Testis (tissue), 2 donors: ENCODE data around the gene PCYT2.

Experiments used
- CTCF ChIP-seq, 3 experiments: fragments of 450-650 bp in 2 of 3; fragments of 200-600 bp in 1 of 3; sonication (generic) in 1 of 3; IDR thresholded peaks; one replicate each; pipeline ENCODE4 v1.5.1; 2016 to 2019; ENCODE audit warnings: antibody characterized with exemption in 3 of 3, mild to moderate bottlenecking in 2 of 3, moderate library complexity in 1 of 3
- POLR2A ChIP-seq: fragments of 450-650 bp; IDR thresholded peaks from one replicate; pipeline ENCODE4 v1.6.1; 2017; ENCODE audit warnings: antibody characterized with exemption, mild to moderate bottlenecking, moderate library complexity

DNA sequence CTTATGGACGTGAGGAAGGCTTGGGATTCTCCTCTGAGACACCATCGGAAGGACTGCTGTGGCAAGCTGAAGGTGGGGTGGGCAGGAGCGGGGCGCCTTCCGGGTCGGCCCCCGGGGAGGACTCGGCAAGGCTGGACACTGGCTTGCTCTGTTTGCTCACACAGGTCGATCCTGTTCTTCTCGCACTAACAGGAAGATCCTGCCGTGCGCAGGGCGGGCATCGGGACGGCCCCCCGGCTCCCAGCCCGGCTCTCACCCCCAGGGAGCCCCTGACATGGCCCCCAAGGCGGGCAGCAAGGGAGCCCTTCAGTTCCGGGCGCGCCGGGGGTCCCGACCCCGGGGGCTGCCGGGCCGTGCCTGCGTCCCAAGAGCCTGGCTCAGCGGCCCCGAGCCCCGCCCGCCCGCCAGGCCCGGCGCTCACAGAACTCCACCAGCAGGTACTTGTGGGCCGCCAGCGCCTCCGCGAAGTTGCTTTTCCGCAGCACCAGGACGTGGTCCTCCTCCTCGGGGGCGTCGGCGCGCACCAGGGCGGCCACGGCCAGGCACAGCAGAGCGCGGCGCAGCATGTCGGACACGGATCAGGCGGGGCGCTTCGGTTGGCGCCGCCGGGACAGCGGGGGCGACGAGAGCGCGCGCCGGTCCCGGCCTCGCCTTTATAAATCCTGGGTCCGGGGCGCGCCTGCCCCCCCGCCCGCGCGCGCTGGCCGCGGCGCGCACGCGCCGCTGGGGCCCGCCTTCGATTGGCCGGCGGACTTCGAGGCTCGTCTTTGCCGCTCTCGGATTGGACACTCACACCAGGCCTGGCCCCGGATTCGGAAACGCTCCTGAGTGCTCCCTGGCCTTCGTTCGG lies 51.1 kb downstream of the PCYT2 start, which contains the start of gene P4HB:
- peak in 1 of 3 experiments; percentile 42 for TF ChIP-seq CTCF (IDR thresholded peaks at IDR 0.05)
- peak; percentile 36 for TF ChIP-seq POLR2A
